ENCODE results near the gene RAPGEF4. TPM values are rescaled to one million over a fixed set of nuclear protein-coding genes. Genes with fewer than 3 reads are reported as not detected.

RAPGEF4 gene
- total RNA-seq, 1 experiment from 2014 or later, result not detected

DNA sequence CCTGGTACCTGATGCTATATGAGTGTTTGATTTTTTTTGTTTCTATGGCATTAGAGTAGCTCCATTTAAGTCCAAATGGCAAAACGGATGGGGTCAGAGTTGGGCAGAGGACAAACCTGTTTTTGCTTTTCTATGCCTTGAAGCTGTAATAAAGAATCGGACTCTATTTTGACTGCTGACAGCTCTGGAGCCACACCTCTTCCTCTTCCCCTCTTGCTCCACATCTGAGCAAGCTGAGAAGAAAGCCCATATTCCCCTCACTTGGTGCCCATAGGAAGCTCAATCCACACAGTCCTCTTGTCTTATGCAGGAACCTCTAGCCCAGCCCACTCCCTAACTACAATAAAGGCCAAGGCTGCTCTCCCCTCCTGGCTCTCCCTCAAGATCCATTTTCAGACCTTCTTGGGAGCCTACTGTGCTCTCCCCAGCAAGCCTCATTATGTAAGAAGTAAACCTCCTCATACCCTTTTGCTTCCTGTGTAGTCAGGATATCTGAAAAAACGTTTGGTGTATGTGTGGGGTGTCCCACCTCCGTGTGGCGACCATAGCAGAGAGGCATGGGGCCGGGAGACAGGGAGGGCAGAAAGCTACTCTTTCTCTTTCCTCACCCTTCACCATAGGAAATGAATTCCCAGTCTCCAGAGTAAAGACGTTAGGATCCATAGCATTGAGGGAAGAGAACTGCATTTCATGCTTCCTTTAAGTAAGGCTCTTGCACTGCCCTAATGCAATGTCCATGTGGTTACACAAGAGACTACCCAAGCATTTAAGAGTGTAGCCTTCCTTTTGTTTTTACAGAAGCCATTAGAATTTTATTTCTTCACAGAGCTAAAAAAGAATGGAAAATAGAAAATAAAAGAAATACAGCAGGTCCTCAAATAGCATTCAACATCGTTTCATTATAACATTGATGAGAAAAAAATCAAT lies 41.9 kb upstream of the RAPGEF4 start:
- Histone ChIP-seq H3K4me2 (peak overlapping the region; percentile 61), H3K4me3 (peak overlapping the region; percentile 19; the same call in 1 of the 2 replicates), H4K20me1 (ENCODE audit: insufficient read depth) (no peaks in the 10 kb centered on the region), H3F3A (ENCODE audit: insufficient read depth, low read depth) (peaks cover 37% of the 10 kb centered on the region), H3K9me2 (ENCODE audit: insufficient read depth) (no peaks in the 10 kb centered on the region), H3K4me1 (replicated peaks; ENCODE audit: insufficient read depth) (peaks cover 43% of the 10 kb centered on the region), H3K79me2 (ENCODE audit: low read depth) (no peaks in the 10 kb centered on the region), H3K36me3 (ENCODE audit: low read depth) (no peaks in the 10 kb centered on the region), H3K27me3 (ENCODE audit: insufficient read depth, low read depth) (no peaks in the 10 kb centered on the region), H2AFZ (peak overlapping the region; percentile 18; the same call in 1 of the 2 replicates), H3K27ac (peak overlapping the region; percentile 73), H3K9me3 (ENCODE audit: insufficient read depth, low read depth) (no peaks in the 10 kb centered on the region; the same call in 1 of the 2 replicates)
- TF ChIP-seq EZH2 (IDR thresholded peaks at IDR 0.05; ENCODE audit: low read depth), result no peak
- TF ChIP-seq, protein P1, sequence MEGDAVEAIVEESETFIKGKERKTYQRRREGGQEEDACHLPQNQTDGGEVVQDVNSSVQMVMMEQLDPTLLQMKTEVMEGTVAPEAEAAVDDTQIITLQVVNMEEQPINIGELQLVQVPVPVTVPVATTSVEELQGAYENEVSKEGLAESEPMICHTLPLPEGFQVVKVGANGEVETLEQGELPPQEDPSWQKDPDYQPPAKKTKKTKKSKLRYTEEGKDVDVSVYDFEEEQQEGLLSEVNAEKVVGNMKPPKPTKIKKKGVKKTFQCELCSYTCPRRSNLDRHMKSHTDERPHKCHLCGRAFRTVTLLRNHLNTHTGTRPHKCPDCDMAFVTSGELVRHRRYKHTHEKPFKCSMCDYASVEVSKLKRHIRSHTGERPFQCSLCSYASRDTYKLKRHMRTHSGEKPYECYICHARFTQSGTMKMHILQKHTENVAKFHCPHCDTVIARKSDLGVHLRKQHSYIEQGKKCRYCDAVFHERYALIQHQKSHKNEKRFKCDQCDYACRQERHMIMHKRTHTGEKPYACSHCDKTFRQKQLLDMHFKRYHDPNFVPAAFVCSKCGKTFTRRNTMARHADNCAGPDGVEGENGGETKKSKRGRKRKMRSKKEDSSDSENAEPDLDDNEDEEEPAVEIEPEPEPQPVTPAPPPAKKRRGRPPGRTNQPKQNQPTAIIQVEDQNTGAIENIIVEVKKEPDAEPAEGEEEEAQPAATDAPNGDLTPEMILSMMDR (conservative IDR thresholded peaks at IDR 0.05), result no peak
- CTCF ChIA-PET, result interaction anchor here (0.6 to 1.6 kb wide), 5 partner anchors 16 to 630 kb away, joined by 3 to 7 read pairs (median 3); no protein-coding TSS in a partner anchor
- no TSS peak for BruUV-seq (replicated peaks)
- peak; percentile 18 to 78 for DNase-seq
- intact Hi-C loops (cut with micrococcal nuclease; ENCODE audit: unreplicated experiment), result no loop called here
- POLR2A ChIA-PET (ENCODE audit: unreplicated experiment), result interaction anchor here (0.7 kb wide), 1 partner anchor 10 kb away, joined by 6 read pairs; no protein-coding TSS in a partner anchor

DNA sequence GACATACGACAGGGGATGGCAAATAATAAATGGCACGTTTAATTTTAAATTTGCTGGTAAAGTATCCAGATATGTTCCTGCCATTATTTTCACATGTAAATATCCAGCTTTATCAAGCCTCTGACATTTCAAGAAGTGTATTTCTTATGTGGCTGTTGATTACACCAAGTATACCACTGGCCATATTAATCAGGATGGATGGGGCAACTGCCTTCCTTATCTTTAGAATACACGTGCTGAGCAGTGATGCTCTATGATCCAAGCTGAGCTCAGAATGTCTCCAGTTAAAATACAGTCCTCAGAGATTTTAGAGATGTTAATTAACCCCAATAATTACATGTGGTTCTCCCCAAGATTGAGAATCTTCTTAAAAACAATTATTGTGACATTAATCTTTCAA lies 38.3 kb upstream of the RAPGEF4 start:
- Histone ChIP-seq H3K27ac (peak overlapping the region; percentile 37; the same call in 1 of the 2 replicates), H3K4me1 (replicated peaks; ENCODE audit: insufficient read depth) (peaks cover 53% of the 10 kb centered on the region)
- BruUV-seq (replicated peaks), result no TSS peak

More for the DNA sequence above, 38.3 kb upstream of the RAPGEF4 start:
- no peaks in the 10 kb centered on the region for H4K20me1 ChIP-seq (ENCODE audit: insufficient read depth)
- peaks cover 48% of the 10 kb centered on the region for H3F3A ChIP-seq (ENCODE audit: insufficient read depth, low read depth)
- no peaks in the 10 kb centered on the region for H3K27me3 ChIP-seq (ENCODE audit: insufficient read depth, low read depth)
- intact Hi-C loops (cut with micrococcal nuclease; ENCODE audit: unreplicated experiment), result no loop called here
- H3K79me2 ChIP-seq (ENCODE audit: low read depth), result no peaks in the 10 kb centered on the region
- TF ChIP-seq EZH2 (IDR thresholded peaks at IDR 0.05; ENCODE audit: low read depth), result no peak
- TF ChIP-seq, protein P1 (conservative IDR thresholded peaks at IDR 0.05), result no peak
- H3K4me3 ChIP-seq, result no peak overlapping the region
- no peaks in the 10 kb centered on the region for H3K36me3 ChIP-seq (ENCODE audit: low read depth)
- no peaks in the 10 kb centered on the region; the same call in 1 of the 2 replicates for H3K9me3 ChIP-seq (ENCODE audit: insufficient read depth, low read depth)
- 0 out of 2 replicates have a peak overlapping the region, but pooled peaks have one; percentile 32 for H3K4me2 ChIP-seq
- DNase-seq, result no peak
- H2AFZ ChIP-seq, result no peak overlapping the region
- ChIA-PET POLR2A (ENCODE audit: unreplicated experiment) (no interaction called here), CTCF (no interaction called here)
- no peaks in the 10 kb centered on the region for H3K9me2 ChIP-seq (ENCODE audit: insufficient read depth)
